B cell (primary cell): ENCODE measurements around the gene SCAND1. TPM values are rescaled to one million over a fixed set of nuclear protein-coding genes. Genes with fewer than 3 reads are reported as not detected.

Experiments used
- ATAC-seq: fragments of 200-7000 bp; cut with Tn5 transposase; one replicate; pipeline ENCODE4 v1.10.0; 2021; ENCODE audit warnings: low read depth, mild to moderate bottlenecking, moderate number of reproducible peaks, moderate library complexity
- CTCF ChIA-PET: fragments of 350-600 bp; sonication (Branson Sonifier 250); formaldehyde crosslinking; loops from one replicate; lab custom pipeline; 2021; ENCODE audit warnings: antibody characterized with exemption, inconsistent platforms; lab: Charles Lee
- POLR2A ChIA-PET: fragments of 350-600 bp; sonication (Branson Sonifier 250); formaldehyde crosslinking; loops from one replicate; lab custom pipeline; 2021; ENCODE audit warnings: antibody characterized with exemption; lab: Charles Lee
- DNase-seq: peaks from one replicate; pipeline ENCODE4 v3.0.0; 2013
- H2AFZ ChIP-seq: 2 replicates; pipeline ENCODE4 v1.6.1; 2012; ENCODE audit warnings: mild to moderate bottlenecking, low read depth, low read length; ENCODE audit not compliant: insufficient read depth, poor library complexity, severe bottlenecking
- H3K27ac ChIP-seq, 2 donors: 1 replicate in 1 of 2; 2 replicates in 1 of 2; pipeline ENCODE4 v1.5.1; 2012 to 2013; ENCODE audit warnings: low read length in 2 of 2, mild to moderate bottlenecking in 2 of 2, moderate library complexity in 1 of 2
- H3K27me3 ChIP-seq, 4 experiments: fragments of 200-600 bp in 1 of 4; sonication (generic) in 1 of 4; replicated peaks in 1 of 4; 1 replicate in 2 of 4; 2 replicates in 2 of 4; pipeline versions ENCODE4 v1.6.1 to v1.7.0; 2013 to 2016; ENCODE audit warnings: low read length in 3 of 4, mild to moderate bottlenecking in 2 of 4, mixed read lengths in 1 of 4, moderate library complexity in 1 of 4; ENCODE audit not compliant: insufficient read depth in 4 of 4, control insufficient read depth in 3 of 4; ENCODE audit errors: control extremely low read depth in 1 of 4
- H3K36me3 ChIP-seq, 2 experiments: replicated peaks in 1 of 2; 1 replicate in 1 of 2; 2 replicates in 1 of 2; pipeline versions ENCODE4 v1.6.1 to v1.7.1; 2013; ENCODE audit warnings: low read length in 1 of 2; ENCODE audit not compliant: insufficient read depth in 2 of 2, control insufficient read depth in 1 of 2; ENCODE audit errors: control extremely low read depth in 1 of 2, extremely low read depth in 1 of 2
- H3K4me1 ChIP-seq, 2 donors: fragments of 200-600 bp in 1 of 2; sonication (generic) in 1 of 2; 1 replicate in 1 of 2; 2 replicates in 1 of 2; pipeline versions ENCODE4 v1.5.1 to v1.6.1; 2013 to 2017; ENCODE audit warnings: low read length in 2 of 2; ENCODE audit not compliant: control insufficient read depth in 2 of 2, insufficient read depth in 2 of 2
- H3K4me2 ChIP-seq: replicated peaks from 2 replicates; pipeline ENCODE3; 2012; ENCODE audit warnings: mild to moderate bottlenecking, low read depth, low read length; ENCODE audit not compliant: poor library complexity, severe bottlenecking
- H3K4me3 ChIP-seq, 5 experiments: fragments of 200-600 bp in 1 of 5; sonication (generic) in 1 of 5; 1 replicate in 3 of 5; 2 replicates in 2 of 5; pipeline versions ENCODE4 v1.5.1 to v1.7.0; 2011 to 2016; ENCODE audit warnings: low read length in 4 of 5, mild to moderate bottlenecking in 4 of 5, low read depth in 2 of 5, control low read depth in 1 of 5, moderate library complexity in 1 of 5; ENCODE audit not compliant: insufficient read depth in 1 of 5; ENCODE audit errors: control extremely low read depth in 1 of 5, extremely low read depth in 1 of 5
- H3K79me2 ChIP-seq: fragments of 200-600 bp; sonication (generic); one replicate; pipeline ENCODE4 v1.6.0; 2016; ENCODE audit warnings: low read length; ENCODE audit not compliant: control insufficient read depth, insufficient read depth
- H3K9ac ChIP-seq: fragments of 200-600 bp; sonication (generic); 2 replicates; pipeline ENCODE4 v1.6.1; 2017; ENCODE audit warnings: mild to moderate bottlenecking, low read length, moderate library complexity
- H3K9me3 ChIP-seq, 3 donors: one replicate each; pipeline versions ENCODE4 v1.6.1 to v1.7.1; 2013; ENCODE audit warnings: low read length in 2 of 3; ENCODE audit not compliant: control insufficient read depth in 2 of 3, insufficient read depth in 1 of 3; ENCODE audit errors: control extremely low read depth in 1 of 3
- H4K20me1 ChIP-seq: 2 replicates; pipeline ENCODE4 v1.6.0; 2012; ENCODE audit warnings: mild to moderate bottlenecking, low read length; ENCODE audit not compliant: insufficient read depth, control insufficient read depth, poor library complexity, severe bottlenecking
- H3K27ac Mint-ChIP-seq: one replicate; pipeline ENCODE4 v1.8.0; 2021; ENCODE audit warnings: mixed read lengths
- H3K27me3 Mint-ChIP-seq: one replicate; pipeline ENCODE4 v1.8.0; 2021; ENCODE audit warnings: mixed read lengths
- H3K4me1 Mint-ChIP-seq: one replicate; pipeline ENCODE4 v1.8.0; 2021; ENCODE audit warnings: mixed read lengths
- H3K4me3 Mint-ChIP-seq: one replicate; pipeline ENCODE4 v1.8.0; 2021; ENCODE audit warnings: mixed read lengths
- H3K9me3 Mint-ChIP-seq: one replicate; pipeline ENCODE4 v1.8.0; 2022; ENCODE audit warnings: mixed read lengths; ENCODE audit not compliant: insufficient read depth
- EZH2 ChIP-seq: IDR thresholded peaks from 2 replicates; pipeline ENCODE4 v1.6.1; 2012; ENCODE audit warnings: borderline replicate concordance, low read depth, mild to moderate bottlenecking, moderate library complexity, low read length; ENCODE audit not compliant: insufficient read depth, poor library complexity, severe bottlenecking
- WGBS: methylation state at CpG from one replicate; pipeline ENCODE4 v1.1.5; 2013; ENCODE audit warnings: missing lambda C conversion rate; ENCODE audit not compliant: insufficient coverage; 5-methylcytosine and 5-hydroxymethylcytosine counted together
- intact Hi-C: fragments of 100-400 bp; cut with micrococcal nuclease; formaldehyde crosslinking; loops from one replicate; pipeline ENCODE4 v1.10.0; 2022
- polyA plus RNA-seq: library from polyadenylated mRNA; depleted of rRNA; stranded (reverse); fragments of >200 nt; gene quantifications from 2 replicates; pipeline ENCODE4 v1.2.3, GENCODE V29; 2012
- total RNA-seq, 2 donors: library from RNA; stranded (reverse); fragments of 120-200 nt in 1 of 2; gene quantifications; 1 replicate in 1 of 2; 2 replicates in 1 of 2; pipeline versions ENCODE4 v1.2.3 to v1.2.4, GENCODE V29; 2013 to 2022
- TF ChIP-seq, protein P1 (sequence below): fragments of 200-600 bp; IDR thresholded peaks from one replicate; pipeline ENCODE4 v1.8.0; 2022; ENCODE audit warnings: antibody characterized with exemption, mild to moderate bottlenecking

Gene SCAND1
- total and polyA plus RNA-seq, 2 donors (not counting 1 experiment from before 2014, with no cell fraction given) = 42.0 to 102 TPM

DNA sequence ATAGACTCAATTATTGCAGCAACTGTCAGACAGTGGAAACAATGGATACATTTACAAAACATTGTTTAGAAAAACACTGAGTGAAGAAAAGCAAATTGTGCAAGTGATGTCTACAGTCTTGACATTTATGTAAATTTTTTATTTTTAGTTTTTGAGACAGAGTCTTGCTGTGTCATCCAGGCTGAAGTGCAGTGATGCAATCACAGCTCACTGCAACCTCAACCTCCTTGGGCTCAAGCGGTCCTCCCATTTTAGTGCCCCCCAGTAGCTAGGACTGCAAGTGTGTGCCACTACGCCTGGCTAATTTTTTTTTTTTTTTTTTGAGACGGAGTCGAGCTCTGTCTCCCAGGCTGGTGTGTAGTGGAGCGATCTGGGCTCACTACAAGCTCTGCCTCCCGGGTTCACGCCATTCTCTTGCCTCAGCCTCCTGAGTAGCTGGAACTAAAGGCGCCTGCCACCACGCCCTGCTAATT, 23.8 kb upstream of the SCAND1 start:
- intact Hi-C loops = no loop called here
- WGBS = 85% methylated on average over 6 of the region's 9 CpGs
- POLR2A ChIA-PET = no interaction called here

More for the DNA sequence above, 23.8 kb upstream of the SCAND1 start:
- CTCF ChIA-PET = interaction anchor here (0.6 to 10.5 kb wide), 3 partner anchors 11 to 161 kb away, joined by 3 to 75 read pairs (median 17); no protein-coding TSS in a partner anchor
- H3K9me3 ChIP-seq = peaks cover 0 to 2% (median 0%) of the 10 kb centered on the region in 3 donors
- no peaks in the 10 kb centered on the region for H3K27me3 Mint-ChIP-seq
- H2AFZ ChIP-seq = no peak overlapping the region
- H3K9me3 Mint-ChIP-seq = no peaks in the 10 kb centered on the region
- no peaks in the 10 kb centered on the region for H3K4me1 Mint-ChIP-seq
- H3K4me3 ChIP-seq = no peak overlapping the region
- no peaks in the 10 kb centered on the region for H3K36me3 ChIP-seq
- H3K27ac ChIP-seq = no peak overlapping the region
- no peak overlapping the region for H3K27ac Mint-ChIP-seq
- no peak overlapping the region for H3K4me3 Mint-ChIP-seq
- H3K4me1 ChIP-seq = no peaks in the 10 kb centered on the region
- TF ChIP-seq, protein P1, sequence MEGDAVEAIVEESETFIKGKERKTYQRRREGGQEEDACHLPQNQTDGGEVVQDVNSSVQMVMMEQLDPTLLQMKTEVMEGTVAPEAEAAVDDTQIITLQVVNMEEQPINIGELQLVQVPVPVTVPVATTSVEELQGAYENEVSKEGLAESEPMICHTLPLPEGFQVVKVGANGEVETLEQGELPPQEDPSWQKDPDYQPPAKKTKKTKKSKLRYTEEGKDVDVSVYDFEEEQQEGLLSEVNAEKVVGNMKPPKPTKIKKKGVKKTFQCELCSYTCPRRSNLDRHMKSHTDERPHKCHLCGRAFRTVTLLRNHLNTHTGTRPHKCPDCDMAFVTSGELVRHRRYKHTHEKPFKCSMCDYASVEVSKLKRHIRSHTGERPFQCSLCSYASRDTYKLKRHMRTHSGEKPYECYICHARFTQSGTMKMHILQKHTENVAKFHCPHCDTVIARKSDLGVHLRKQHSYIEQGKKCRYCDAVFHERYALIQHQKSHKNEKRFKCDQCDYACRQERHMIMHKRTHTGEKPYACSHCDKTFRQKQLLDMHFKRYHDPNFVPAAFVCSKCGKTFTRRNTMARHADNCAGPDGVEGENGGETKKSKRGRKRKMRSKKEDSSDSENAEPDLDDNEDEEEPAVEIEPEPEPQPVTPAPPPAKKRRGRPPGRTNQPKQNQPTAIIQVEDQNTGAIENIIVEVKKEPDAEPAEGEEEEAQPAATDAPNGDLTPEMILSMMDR = no peak
- no peak for TF ChIP-seq EZH2
- H3K79me2 ChIP-seq = no peaks in the 10 kb centered on the region
- no peaks in the 10 kb centered on the region for H3K27me3 ChIP-seq
- no peaks in the 10 kb centered on the region for H4K20me1 ChIP-seq
- H3K4me2 ChIP-seq = no peak overlapping the region
- no peak overlapping the region for H3K9ac ChIP-seq
- no peak for ATAC-seq
- no peak for DNase-seq
